ENCODE results near the gene PSMB10. TPM values are rescaled to one million over a fixed set of nuclear protein-coding genes. Genes with fewer than 3 reads are reported as not detected.

PSMB10 gene
- total and polyA plus RNA-seq, 2 donors (not counting 3 experiments of a cell fraction or from before 2014, with no cell fraction given): 40.8 to 54.7 TPM

DNA sequence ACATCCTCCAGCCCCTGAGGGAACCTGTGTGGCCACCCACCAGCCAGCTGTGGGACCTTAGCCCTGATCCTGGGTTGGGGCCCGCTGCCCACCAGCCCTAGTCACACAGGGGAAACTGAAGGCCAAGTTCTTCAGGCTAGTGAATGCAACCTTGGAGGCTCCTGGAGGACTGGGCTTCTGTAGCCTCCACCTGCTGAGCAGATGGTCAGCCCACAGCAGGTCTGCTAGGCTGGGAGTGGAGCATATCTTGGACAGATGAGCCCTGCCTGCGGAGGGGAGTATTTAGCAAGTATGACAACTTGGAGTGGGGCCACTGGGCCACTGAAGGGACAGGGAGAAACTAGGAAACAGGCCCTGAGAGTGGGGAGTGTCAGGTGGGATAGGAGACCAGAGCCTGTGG, 39.6 kb upstream of the PSMB10 start:
- FAIRE-seq (no peak), DNase-seq (ENCODE audit: low read depth, low spot score) (no peak)
- Histone ChIP-seq H3K4me1 (ENCODE audit: control insufficient read depth, extremely low read depth, insufficient read depth, low read length) (no peaks in the 10 kb centered on the region), H3K79me2 (ENCODE audit: control insufficient read depth, insufficient read depth, low read length) (no peaks in the 10 kb centered on the region), H3K36me3 (ENCODE audit: control insufficient read depth in 2 of 2, extremely low read depth in 1 of 2, insufficient read depth in 2 of 2, low read length in 2 of 2) (no peaks in the 10 kb centered on the region), H3K27ac (ENCODE audit: insufficient read depth, low read depth, low read length) (no peak overlapping the region), H3K4me3 (replicated peaks in 1 of 3; ENCODE audit: insufficient read depth in 1 of 3, low read depth in 1 of 3, low read length in 3 of 3) (no peak overlapping the region), H3K9me1 (replicated peaks; ENCODE audit: control insufficient read depth, extremely low read depth, insufficient read depth, low read length) (no peaks in the 10 kb centered on the region), H4K20me1 (replicated peaks; ENCODE audit: control insufficient read depth, extremely low read depth, insufficient read depth, low read length) (no peaks in the 10 kb centered on the region), H3K9me3 (replicated peaks; ENCODE audit: control insufficient read depth, insufficient read depth, low read length) (no peaks in the 10 kb centered on the region), H3K27me3 (ENCODE audit: control insufficient read depth in 2 of 2, insufficient read depth in 2 of 2, low read length in 2 of 2) (peaks cover 0 to 3% of the 10 kb centered on the region in 2 experiments), H3K9ac (replicated peaks; ENCODE audit: extremely low read depth, insufficient read depth, low read length) (no peak overlapping the region), H3K4me2 (ENCODE audit: insufficient read depth, low read length) (no peak overlapping the region), H2AFZ (ENCODE audit: low read depth, low read length) (no peak overlapping the region)
- intact Hi-C loops (cut with micrococcal nuclease) (no loop called here), dilution Hi-C loops (cut with MboI; ENCODE audit: extremely low pct_ligation_motif_present, low sequenced_read_pairs) (no loop called here)
- POLR2A ChIA-PET: no interaction called here
- CTCF ChIA-PET: interaction anchor here (1.6 kb wide), 1 partner anchor 65 kb away, joined by 4 read pairs; no protein-coding TSS in a partner anchor
- TF ChIP-seq POLR2AphosphoS5 (IDR thresholded peaks at IDR 0.05; ENCODE audit: insufficient read depth, low read depth, low read length) (no peak), JUN (IDR thresholded peaks at IDR 0.05; ENCODE audit: borderline replicate concordance, insufficient read depth, insufficient read length, low read depth) (no peak), FOS (IDR thresholded peaks at IDR 0.05; ENCODE audit: borderline replicate concordance, insufficient read depth, low read length) (no peak), CTCF (IDR thresholded peaks at IDR 0.05; ENCODE audit: extremely low read depth in 1 of 2, insufficient read depth in 1 of 2, low read depth in 1 of 2, low read length in 2 of 2) (no peak), MYC (IDR thresholded peaks at IDR 0.05; ENCODE audit: low read depth, low read length) (no peak), POLR2A (IDR thresholded peaks at IDR 0.05; ENCODE audit: low read depth, low read length) (no peak), GATA2 (IDR thresholded peaks at IDR 0.05; ENCODE audit: insufficient read depth, insufficient read length, low read depth, low read length) (no peak), EZH2 (IDR thresholded peaks at IDR 0.05; ENCODE audit: borderline replicate concordance, low read depth, low read length, severe bottlenecking) (no peak)
- TF ChIP-seq, protein P1, sequence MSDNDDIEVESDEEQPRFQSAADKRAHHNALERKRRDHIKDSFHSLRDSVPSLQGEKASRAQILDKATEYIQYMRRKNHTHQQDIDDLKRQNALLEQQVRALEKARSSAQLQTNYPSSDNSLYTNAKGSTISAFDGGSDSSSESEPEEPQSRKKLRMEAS (IDR thresholded peaks at IDR 0.05; ENCODE audit: insufficient read depth, insufficient read length): no peak
- no TSS peak for BruUV-seq (replicated peaks)

Data from endothelial cell of umbilical vein (primary cell).